ENCODE data around the gene RBM26.

Gene RBM26

GRCh38 chr13:79405831-79406596 lies at the start of gene RBM26:
TSS of gene RBM26 (minus strand) at chr13:79406255. CDS start at chr13:79405774, 481 bp downstream.
- DNase-seq (ENCODE audit: low read depth): peak; percentile 85

- DNase-seq (ENCODE audit: low read depth): no peak
Observed at GRCh38 chr13:79455331-79455730, 49.3 kb upstream of the RBM26 start.

- DNase-seq (ENCODE audit: low read depth): no peak
Observed at GRCh38 chr13:79452239-79452913, 46.3 kb upstream of the RBM26 start.

GRCh38 chr13:79451500-79451962 lies 45.5 kb upstream of the RBM26 start:
- peak; percentile 86 for DNase-seq (ENCODE audit: low read depth)

GRCh38 chr13:79450110-79450509 lies 44.1 kb upstream of the RBM26 start:
- DNase-seq (ENCODE audit: low read depth): no peak

- DNase-seq (ENCODE audit: low read depth): no peak
Observed at GRCh38 chr13:79448413-79448812, 42.4 kb upstream of the RBM26 start.

GRCh38 chr13:79447741-79448140 lies 41.7 kb upstream of the RBM26 start:
- no peak for DNase-seq (ENCODE audit: low read depth)

- DNase-seq (ENCODE audit: low read depth): no peak
Observed at GRCh38 chr13:79447141-79447540, 41.1 kb upstream of the RBM26 start.

- DNase-seq (ENCODE audit: low read depth): no peak
Observed at GRCh38 chr13:79445968-79446645, 40.1 kb upstream of the RBM26 start.

GRCh38 chr13:79442706-79443105 lies 36.7 kb upstream of the RBM26 start:
- no peak for DNase-seq (ENCODE audit: low read depth)

GRCh38 chr13:79442221-79442620 lies 36.2 kb upstream of the RBM26 start:
- DNase-seq (ENCODE audit: low read depth): no peak

GRCh38 chr13:79440958-79441528 lies 35.0 kb upstream of the RBM26 start:
- no peak for DNase-seq (ENCODE audit: low read depth)

- DNase-seq (ENCODE audit: low read depth): no peak
Observed at GRCh38 chr13:79439275-79439674, 33.2 kb upstream of the RBM26 start.

GRCh38 chr13:79435561-79435990 lies 29.5 kb upstream of the RBM26 start:
- DNase-seq (ENCODE audit: low read depth): no peak

GRCh38 chr13:79434556-79434955 lies 28.5 kb upstream of the RBM26 start:
- DNase-seq (ENCODE audit: low read depth): no peak

GRCh38 chr13:79432992-79433391 lies 26.9 kb upstream of the RBM26 start:
- DNase-seq (ENCODE audit: low read depth): no peak

- DNase-seq (ENCODE audit: low read depth): no peak
Observed at GRCh38 chr13:79432086-79432485, 26.0 kb upstream of the RBM26 start.

- DNase-seq (ENCODE audit: low read depth): no peak
Observed at GRCh38 chr13:79429309-79429708, 23.3 kb upstream of the RBM26 start.

- DNase-seq (ENCODE audit: low read depth): no peak
Observed at GRCh38 chr13:79427883-79428282, 21.8 kb upstream of the RBM26 start.

- no peak for DNase-seq (ENCODE audit: low read depth)
Observed at GRCh38 chr13:79427265-79427664, 21.2 kb upstream of the RBM26 start.

- no peak for DNase-seq (ENCODE audit: low read depth)
Observed at GRCh38 chr13:79423801-79424642, 18.0 kb upstream of the RBM26 start.

- no peak for DNase-seq (ENCODE audit: low read depth)
Observed at GRCh38 chr13:79423340-79423739, 17.3 kb upstream of the RBM26 start.
